Raji (cell line): ENCODE data around the gene ADM5.
A peak's percentile ranks its signal among the peaks of the same experiment; 100 is the strongest.

ENCODE experiments used
- POLR2A ChIP-seq: IDR thresholded peaks from 2 replicates; pipeline ENCODE4 v1.6.1; 2011; ENCODE audit warnings: low read depth, low read length, control low read depth; ENCODE audit not compliant: insufficient read depth

The ADM5 gene

GRCh38 chr19:49669516-49669915, 19.9 kb upstream of the ADM5 start:
- TF ChIP-seq POLR2A = no peak

GRCh38 chr19:49672131-49672919, 17.1 kb upstream of the ADM5 start:
- TF ChIP-seq POLR2A = no peak

- TF ChIP-seq POLR2A = peak; percentile 88
Observed at GRCh38 chr19:49676136-49676783, 13.1 kb upstream of the ADM5 start.

- no peak for TF ChIP-seq POLR2A
Observed at GRCh38 chr19:49676784-49677230, 12.6 kb upstream of the ADM5 start.

GRCh38 chr19:49677231-49677900, 12.0 kb upstream of the ADM5 start, which contains the start of gene PRMT1:
PRMT1 (plus strand) TSS chr19:49677271; CDS start chr19:49677281, 10 bp downstream.
- TF ChIP-seq POLR2A = peak; percentile 86

GRCh38 chr19:49677901-49678674, 11.3 kb upstream of the ADM5 start:
- TF ChIP-seq POLR2A = no peak

GRCh38 chr19:49678985-49679770, 10.2 kb upstream of the ADM5 start:
- no peak for TF ChIP-seq POLR2A

GRCh38 chr19:49679771-49680413, 9.5 kb upstream of the ADM5 start:
- no peak for TF ChIP-seq POLR2A

GRCh38 chr19:49680421-49681351, 8.7 kb upstream of the ADM5 start:
- no peak for TF ChIP-seq POLR2A

GRCh38 chr19:49681830-49682229, 7.6 kb upstream of the ADM5 start:
- TF ChIP-seq POLR2A = no peak

- TF ChIP-seq POLR2A = no peak
Observed at GRCh38 chr19:49682274-49682673, 7.1 kb upstream of the ADM5 start.

- no peak for TF ChIP-seq POLR2A
Observed at GRCh38 chr19:49683814-49684250, 5.6 kb upstream of the ADM5 start.
